Upper lobe of right lung (tissue), 1 donor: ENCODE data around the gene CYB561D2. TPM values are rescaled to one million over a fixed set of nuclear protein-coding genes. Genes with fewer than 3 reads are reported as not detected.

Experiments used
- ATAC-seq: fragments of 200-7000 bp; cut with Tn5 transposase; one replicate; pipeline ENCODE4 v1.9.1; 2020; ENCODE audit warnings: mild to moderate bottlenecking, moderate library complexity
- DNase-seq: peaks from one replicate; pipeline ENCODE4 v3.0.0-alpha.2; 2020
- H3K27ac ChIP-seq: fragments of 200-600 bp; one replicate; pipeline ENCODE4 v1.8.0; 2022
- H3K27me3 ChIP-seq: fragments of 200-600 bp; one replicate; pipeline ENCODE4 v1.8.0; 2022; ENCODE audit warnings: mild to moderate bottlenecking
- H3K36me3 ChIP-seq: fragments of 200-600 bp; one replicate; pipeline ENCODE4 v1.8.0; 2022
- H3K4me1 ChIP-seq: fragments of 200-600 bp; one replicate; pipeline ENCODE4 v1.8.0; 2022
- H3K4me3 ChIP-seq: fragments of 200-600 bp; one replicate; pipeline ENCODE4 v1.8.0; 2022; ENCODE audit warnings: mild to moderate bottlenecking
- H3K9me3 ChIP-seq: fragments of 200-600 bp; one replicate; pipeline ENCODE4 v1.8.0; 2022
- CTCF ChIP-seq: fragments of 200-600 bp; IDR thresholded peaks from one replicate; pipeline ENCODE4 v1.8.0; 2022; ENCODE audit warnings: antibody characterized with exemption
- intact Hi-C: fragments of 100-400 bp; cut with DNase I; formaldehyde crosslinking; loops from one replicate; pipeline ENCODE4 v1.11.0; 2022
- total RNA-seq: library from RNA; stranded (reverse); fragmentation: NEBNext Ultra II Directional; extraction: Animal tissue kit (Norgen Biotek cat#: 25700); gene quantifications from one replicate; pipeline ENCODE4 v1.2.1, GENCODE V29; 2021
- donor health status: DM: no; HTN: yes; CAD: no; lungs with severe emphysema.

Gene CYB561D2
- total RNA-seq, 1 donor from 2014 or later = 23.9 TPM

- intact Hi-C loops = no loop called here
- peak overlapping the region; percentile 55 for H3K4me3 ChIP-seq
- DNase-seq (peak; percentile 89), ATAC-seq (peak; percentile 83)
- H3K4me1 ChIP-seq = peaks cover 7% of the 10 kb centered on the region
- TF ChIP-seq CTCF = no peak
- no peaks in the 10 kb centered on the region for H3K27me3 ChIP-seq
- no peaks in the 10 kb centered on the region for H3K9me3 ChIP-seq
- no peaks in the 10 kb centered on the region for H3K36me3 ChIP-seq
- no peak overlapping the region for H3K27ac ChIP-seq
Measured at GRCh38 chr3:50365080-50365841, 14.6 kb downstream of the CYB561D2 start.

GRCh38 chr3:50365842-50366220, 15.2 kb downstream of the CYB561D2 start:
- DNase-seq (no peak), ATAC-seq (no peak)
- Histone ChIP-seq H3K9me3 (no peaks in the 10 kb centered on the region), H3K4me3 (peak overlapping the region; percentile 55), H3K27me3 (no peaks in the 10 kb centered on the region), H3K36me3 (no peaks in the 10 kb centered on the region), H3K27ac (no peak overlapping the region), H3K4me1 (peaks cover 7% of the 10 kb centered on the region)
- no peak for TF ChIP-seq CTCF
- intact Hi-C loops = no loop called here

GRCh38 chr3:50369012-50369670, 18.5 kb downstream of the CYB561D2 start:
- DNase-seq (no peak), ATAC-seq (no peak)
- no peak overlapping the region for H3K27ac ChIP-seq
- H3K9me3 ChIP-seq = no peaks in the 10 kb centered on the region
- intact Hi-C loops = no loop called here
- TF ChIP-seq CTCF = no peak
- no peaks in the 10 kb centered on the region for H3K27me3 ChIP-seq
- no peaks in the 10 kb centered on the region for H3K36me3 ChIP-seq
- H3K4me1 ChIP-seq = peaks cover 6% of the 10 kb centered on the region
- H3K4me3 ChIP-seq = no peak overlapping the region

- H3K4me1 ChIP-seq = no peaks in the 10 kb centered on the region
- H3K27me3 ChIP-seq = no peaks in the 10 kb centered on the region
- no peak overlapping the region for H3K4me3 ChIP-seq
- DNase-seq = no peak
- no peaks in the 10 kb centered on the region for H3K36me3 ChIP-seq
- intact Hi-C loops = no loop called here
- no peaks in the 10 kb centered on the region for H3K9me3 ChIP-seq
- no peak for TF ChIP-seq CTCF
- no peak for ATAC-seq
- no peak overlapping the region for H3K27ac ChIP-seq
Measured at GRCh38 chr3:50370594-50370993, 19.9 kb downstream of the CYB561D2 start.

GRCh38 chr3:50371133-50371685, 20.5 kb downstream of the CYB561D2 start:
- intact Hi-C loops = no loop called here
- no peak overlapping the region for H3K27ac ChIP-seq
- H3K4me3 ChIP-seq = no peak overlapping the region
- DNase-seq = no peak
- H3K36me3 ChIP-seq = no peaks in the 10 kb centered on the region
- no peaks in the 10 kb centered on the region for H3K9me3 ChIP-seq
- H3K27me3 ChIP-seq = no peaks in the 10 kb centered on the region
- ATAC-seq = no peak
- H3K4me1 ChIP-seq = no peaks in the 10 kb centered on the region
- TF ChIP-seq CTCF = no peak
